Osteocyte (in vitro differentiated cells): ENCODE results near the gene STPG2. TPM values are rescaled to one million over a fixed set of nuclear protein-coding genes. Genes with fewer than 3 reads are reported as not detected.

Source experiments
- DNase-seq: peaks from one replicate; pipeline ENCODE4 v3.0.0; 2021; ENCODE audit warnings: mixed read lengths; ENCODE audit not compliant: unreplicated experiment; ENCODE audit errors: extremely low spot score
- H3K27ac Mint-ChIP-seq: one replicate; pipeline ENCODE4 v1.8.0; 2021; ENCODE audit warnings: mild to moderate bottlenecking, mixed read lengths; ENCODE audit not compliant: unreplicated experiment
- H3K27me3 Mint-ChIP-seq: one replicate; pipeline ENCODE4 v1.8.0; 2021; ENCODE audit warnings: mixed read lengths; ENCODE audit not compliant: unreplicated experiment
- H3K36me3 Mint-ChIP-seq: one replicate; pipeline ENCODE4 v1.8.0; 2021; ENCODE audit warnings: mixed read lengths; ENCODE audit not compliant: unreplicated experiment
- H3K4me1 Mint-ChIP-seq: one replicate; pipeline ENCODE4 v1.8.0; 2021; ENCODE audit warnings: mixed read lengths; ENCODE audit not compliant: unreplicated experiment
- H3K4me3 Mint-ChIP-seq: one replicate; pipeline ENCODE4 v1.8.0; 2021; ENCODE audit warnings: mild to moderate bottlenecking, moderate library complexity, mixed read lengths; ENCODE audit not compliant: unreplicated experiment
- H3K9me3 Mint-ChIP-seq: one replicate; pipeline ENCODE4 v1.8.0; 2021; ENCODE audit warnings: mixed read lengths; ENCODE audit not compliant: unreplicated experiment
- total RNA-seq: library from RNA; stranded (reverse); gene quantifications from 2 replicates; pipeline ENCODE4 v1.2.1, GENCODE V29; 2021
- TF ChIP-seq, protein P1 (sequence below): fragments of 200-600 bp; sonication (generic); IDR thresholded peaks from 2 replicates; pipeline ENCODE4 v1.5.0; 2021; ENCODE audit warnings: antibody characterized with exemption, mild to moderate bottlenecking, moderate library complexity

Gene STPG2
- total RNA-seq, 1 donor from 2014 or later, result not detected

DNA sequence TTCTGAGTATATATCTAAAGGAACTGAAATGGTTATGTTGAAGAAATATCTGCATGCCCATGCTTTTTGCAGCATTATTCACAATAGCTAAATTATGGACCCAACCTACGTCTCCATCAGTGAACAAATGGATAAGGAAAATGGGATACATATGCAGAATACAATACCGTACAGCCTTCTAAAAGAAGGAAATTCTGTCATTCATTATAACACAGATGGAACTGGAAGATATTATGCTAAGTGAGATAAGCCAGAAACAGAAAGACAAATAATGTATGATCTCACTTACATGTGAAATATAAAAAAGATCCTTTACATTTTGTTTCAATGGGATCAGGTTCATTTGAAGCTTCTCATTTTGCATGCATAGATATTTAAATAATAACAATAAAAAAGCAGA lies 263.3 kb downstream of the STPG2 start:
- no peak overlapping the region for H3K27ac Mint-ChIP-seq
- DNase-seq, result no peak
- H3K9me3 Mint-ChIP-seq, result no peaks in the 10 kb centered on the region
- H3K27me3 Mint-ChIP-seq, result no peaks in the 10 kb centered on the region
- H3K4me1 Mint-ChIP-seq, result no peaks in the 10 kb centered on the region
- TF ChIP-seq, protein P1, sequence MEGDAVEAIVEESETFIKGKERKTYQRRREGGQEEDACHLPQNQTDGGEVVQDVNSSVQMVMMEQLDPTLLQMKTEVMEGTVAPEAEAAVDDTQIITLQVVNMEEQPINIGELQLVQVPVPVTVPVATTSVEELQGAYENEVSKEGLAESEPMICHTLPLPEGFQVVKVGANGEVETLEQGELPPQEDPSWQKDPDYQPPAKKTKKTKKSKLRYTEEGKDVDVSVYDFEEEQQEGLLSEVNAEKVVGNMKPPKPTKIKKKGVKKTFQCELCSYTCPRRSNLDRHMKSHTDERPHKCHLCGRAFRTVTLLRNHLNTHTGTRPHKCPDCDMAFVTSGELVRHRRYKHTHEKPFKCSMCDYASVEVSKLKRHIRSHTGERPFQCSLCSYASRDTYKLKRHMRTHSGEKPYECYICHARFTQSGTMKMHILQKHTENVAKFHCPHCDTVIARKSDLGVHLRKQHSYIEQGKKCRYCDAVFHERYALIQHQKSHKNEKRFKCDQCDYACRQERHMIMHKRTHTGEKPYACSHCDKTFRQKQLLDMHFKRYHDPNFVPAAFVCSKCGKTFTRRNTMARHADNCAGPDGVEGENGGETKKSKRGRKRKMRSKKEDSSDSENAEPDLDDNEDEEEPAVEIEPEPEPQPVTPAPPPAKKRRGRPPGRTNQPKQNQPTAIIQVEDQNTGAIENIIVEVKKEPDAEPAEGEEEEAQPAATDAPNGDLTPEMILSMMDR, result no peak
- no peaks in the 10 kb centered on the region for H3K36me3 Mint-ChIP-seq
- H3K4me3 Mint-ChIP-seq, result no peak overlapping the region

DNA sequence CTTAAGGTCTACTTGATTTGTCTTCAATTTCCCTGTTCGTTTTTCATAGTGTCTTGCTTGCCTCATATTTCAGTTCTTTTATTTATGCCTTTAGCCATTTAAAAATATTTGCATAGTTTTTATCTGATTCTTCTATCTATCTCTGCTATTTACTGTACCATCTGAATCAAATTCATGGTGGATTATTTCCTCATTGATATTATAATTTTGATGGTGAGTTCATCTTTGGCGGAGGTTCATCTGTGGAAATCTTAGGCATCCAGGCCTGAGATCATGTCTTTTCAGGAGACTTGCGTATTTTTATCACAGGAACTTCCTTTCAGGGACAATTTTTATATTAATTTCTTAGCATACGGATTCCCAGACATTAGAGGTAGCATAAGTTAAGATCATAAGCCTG lies 275.2 kb downstream of the STPG2 start:
- H3K27ac Mint-ChIP-seq, result no peak overlapping the region
- peaks cover 2% of the 10 kb centered on the region for H3K27me3 Mint-ChIP-seq
- H3K4me1 Mint-ChIP-seq, result no peaks in the 10 kb centered on the region
- no peak overlapping the region for H3K4me3 Mint-ChIP-seq
- TF ChIP-seq, protein P1, result no peak
- no peaks in the 10 kb centered on the region for H3K36me3 Mint-ChIP-seq
- no peak for DNase-seq
- peaks cover 2% of the 10 kb centered on the region for H3K9me3 Mint-ChIP-seq

DNA sequence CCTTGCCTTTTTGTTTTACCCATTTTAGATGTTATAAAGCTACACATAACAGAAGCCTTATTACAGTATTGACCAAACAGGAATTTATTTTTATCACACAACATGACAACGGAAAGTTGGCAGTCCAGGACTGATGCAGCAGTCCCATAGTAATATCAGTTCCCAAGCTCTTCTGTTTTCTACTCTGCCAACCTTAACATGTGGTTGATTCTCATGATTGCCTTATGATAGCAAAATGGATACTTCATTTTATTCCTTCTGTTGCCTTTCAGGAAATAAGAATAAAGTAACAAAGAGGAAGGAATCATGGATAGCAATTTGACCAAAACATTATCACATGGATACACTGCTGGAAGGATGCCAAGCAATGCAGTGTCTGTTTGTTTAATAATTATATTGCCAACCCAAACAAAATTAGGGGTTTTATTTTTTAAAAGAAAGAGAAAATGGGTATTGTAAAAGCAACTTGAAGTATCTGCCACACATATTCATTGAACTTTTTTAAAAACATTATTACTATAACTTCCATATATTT lies 275.7 kb downstream of the STPG2 start:
- no peak overlapping the region for H3K27ac Mint-ChIP-seq
- TF ChIP-seq, protein P1, result no peak
- no peak for DNase-seq
- no peaks in the 10 kb centered on the region for H3K36me3 Mint-ChIP-seq
- H3K4me1 Mint-ChIP-seq, result no peaks in the 10 kb centered on the region
- no peak overlapping the region for H3K4me3 Mint-ChIP-seq
- no peaks in the 10 kb centered on the region for H3K27me3 Mint-ChIP-seq
- peaks cover 6% of the 10 kb centered on the region for H3K9me3 Mint-ChIP-seq

DNA sequence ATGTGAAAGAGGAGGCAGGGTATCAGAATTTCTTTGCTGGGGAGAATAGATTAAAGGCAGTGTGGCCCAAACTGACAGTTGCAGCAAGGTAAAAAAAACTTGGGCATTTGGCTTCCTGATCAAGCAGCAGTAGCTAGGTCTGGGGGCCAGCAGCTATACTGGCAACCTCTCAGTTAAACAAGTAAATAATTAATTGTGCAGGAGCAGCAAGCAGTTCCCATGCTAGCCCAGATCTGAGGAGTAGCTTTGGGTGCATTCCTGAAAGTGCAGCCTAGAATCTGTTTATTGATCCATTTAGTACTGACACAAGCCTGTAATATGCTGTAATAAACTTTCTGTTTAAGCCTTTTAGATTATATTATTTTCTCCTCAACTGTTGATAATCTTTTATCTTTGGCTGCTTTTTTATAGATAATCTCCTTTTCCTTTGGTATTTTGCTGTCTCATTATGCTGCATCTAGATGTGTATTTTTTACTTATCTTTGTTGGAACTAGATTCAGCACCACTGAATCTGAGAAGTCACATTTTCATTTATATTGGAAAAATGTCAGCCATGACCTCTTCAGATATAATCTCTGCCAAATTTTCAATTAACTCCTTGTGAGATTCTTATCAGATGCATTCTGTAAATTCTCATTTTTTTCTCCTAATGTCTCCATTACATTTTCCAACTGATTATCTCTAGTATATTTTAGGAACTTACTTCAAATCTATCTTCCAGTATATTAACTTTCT lies 276.3 kb downstream of the STPG2 start:
- H3K4me1 Mint-ChIP-seq, result no peaks in the 10 kb centered on the region
- TF ChIP-seq, protein P1, result no peak
- no peaks in the 10 kb centered on the region for H3K27me3 Mint-ChIP-seq
- no peak overlapping the region for H3K27ac Mint-ChIP-seq
- no peaks in the 10 kb centered on the region for H3K36me3 Mint-ChIP-seq
- peaks cover 12% of the 10 kb centered on the region for H3K9me3 Mint-ChIP-seq
- no peak for DNase-seq
- no peak overlapping the region for H3K4me3 Mint-ChIP-seq

DNA sequence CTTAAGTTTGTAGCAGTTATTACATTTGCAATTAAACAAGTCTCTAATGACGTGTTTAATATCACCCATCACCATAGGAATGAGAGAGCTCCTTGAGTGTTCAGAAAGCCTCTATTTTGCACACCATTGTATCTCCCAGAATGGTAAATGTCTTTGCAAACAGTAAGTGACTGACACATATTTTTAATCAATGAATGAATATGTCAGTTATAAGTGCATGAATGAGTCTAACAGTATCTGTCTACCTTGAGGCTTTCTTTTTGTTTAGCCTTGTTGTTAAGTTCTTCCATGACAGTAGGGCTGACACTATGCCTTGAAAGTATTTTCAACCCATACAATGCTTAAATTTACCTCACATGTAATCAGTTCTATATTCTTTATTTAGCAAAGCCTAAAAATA lies 292.2 kb downstream of the STPG2 start:
- Mint-ChIP-seq H3K9me3 (no peaks in the 10 kb centered on the region), H3K27me3 (no peaks in the 10 kb centered on the region), H3K36me3 (no peaks in the 10 kb centered on the region), H3K4me1 (no peaks in the 10 kb centered on the region), H3K4me3 (no peak overlapping the region), H3K27ac (no peak overlapping the region)
- TF ChIP-seq, protein P1, result no peak
- DNase-seq, result no peak
